ENCODE results near the gene EEFSEC.
"Not testable (repeated sequence)": the region's sequence is repeated elsewhere in the genome, so short reads cannot be mapped to it uniquely, and the experiment has no call there.

EEFSEC gene

GRCh38 chr3:128149650-128150049 is 3.6 kb upstream of the EEFSEC start:
- DNase-seq (ENCODE audit: low read depth, low spot score) = no peak
- no peak overlapping the region for H3K4me3 ChIP-seq (ENCODE audit: low read length)

GRCh38 chr3:128151758-128152274 is 1.5 kb upstream of the EEFSEC start:
- DNase-seq (ENCODE audit: low read depth, low spot score) = peak; percentile 44
- no peak overlapping the region for H3K4me3 ChIP-seq (ENCODE audit: low read length)

- H3K4me3 ChIP-seq (ENCODE audit: low read length) = peak overlapping the region; percentile 71
- DNase-seq (ENCODE audit: low read depth, low spot score) = peak; percentile 81
Measured at GRCh38 chr3:128152419-128153155, 694 bp upstream of the EEFSEC start.

- peak overlapping the region; percentile 71 for H3K4me3 ChIP-seq (ENCODE audit: low read length)
- not testable (repeated sequence) for DNase-seq (ENCODE audit: low read depth, low spot score)
Measured at GRCh38 chr3:128154354-128154753, 1.1 kb downstream of the EEFSEC start.

GRCh38 chr3:128155616-128156360 is 2.5 kb downstream of the EEFSEC start:
- DNase-seq (ENCODE audit: low read depth, low spot score) = no peak
- H3K4me3 ChIP-seq (ENCODE audit: low read length) = no peak overlapping the region

GRCh38 chr3:128160661-128161060 is 7.4 kb downstream of the EEFSEC start:
- H3K4me3 ChIP-seq (ENCODE audit: low read length) = no peak overlapping the region
- no peak for DNase-seq (ENCODE audit: low read depth, low spot score)

- no peak for DNase-seq (ENCODE audit: low read depth, low spot score)
- H3K4me3 ChIP-seq (ENCODE audit: low read length) = no peak overlapping the region
Measured at GRCh38 chr3:128163432-128163831, 10.2 kb downstream of the EEFSEC start.

- H3K4me3 ChIP-seq (ENCODE audit: low read length) = no peak overlapping the region
- DNase-seq (ENCODE audit: low read depth, low spot score) = no peak
Measured at GRCh38 chr3:128166971-128167453, 13.7 kb downstream of the EEFSEC start.

GRCh38 chr3:128167646-128167972 is 14.3 kb downstream of the EEFSEC start:
- no peak overlapping the region for H3K4me3 ChIP-seq (ENCODE audit: low read length)
- DNase-seq (ENCODE audit: low read depth, low spot score) = no peak

- no peak overlapping the region for H3K4me3 ChIP-seq (ENCODE audit: low read length)
- DNase-seq (ENCODE audit: low read depth, low spot score) = no peak
Measured at GRCh38 chr3:128167973-128168674, 14.8 kb downstream of the EEFSEC start.

- H3K4me3 ChIP-seq (ENCODE audit: low read length) = no peak overlapping the region
- no peak for DNase-seq (ENCODE audit: low read depth, low spot score)
Measured at GRCh38 chr3:128168836-128169235, 15.6 kb downstream of the EEFSEC start.

- H3K4me3 ChIP-seq (ENCODE audit: low read length) = no peak overlapping the region
- no peak for DNase-seq (ENCODE audit: low read depth, low spot score)
Measured at GRCh38 chr3:128170866-128171516, 17.7 kb downstream of the EEFSEC start.

- DNase-seq (ENCODE audit: low read depth, low spot score) = no peak
- H3K4me3 ChIP-seq (ENCODE audit: low read length) = no peak overlapping the region
Measured at GRCh38 chr3:128173200-128173599, 19.9 kb downstream of the EEFSEC start.

- DNase-seq (ENCODE audit: low read depth, low spot score) = no peak
- no peak overlapping the region for H3K4me3 ChIP-seq (ENCODE audit: low read length)
Measured at GRCh38 chr3:128173849-128174248, 20.6 kb downstream of the EEFSEC start.

- DNase-seq (ENCODE audit: low read depth, low spot score) = no peak
- no peak overlapping the region for H3K4me3 ChIP-seq (ENCODE audit: low read length)
Measured at GRCh38 chr3:128174675-128175590, 21.7 kb downstream of the EEFSEC start.

- DNase-seq (ENCODE audit: low read depth, low spot score) = no peak
- no peak overlapping the region for H3K4me3 ChIP-seq (ENCODE audit: low read length)
Measured at GRCh38 chr3:128175768-128176167, 22.5 kb downstream of the EEFSEC start.

GRCh38 chr3:128176276-128176833 is 23.1 kb downstream of the EEFSEC start:
- no peak overlapping the region for H3K4me3 ChIP-seq (ENCODE audit: low read length)
- no peak for DNase-seq (ENCODE audit: low read depth, low spot score)

- H3K4me3 ChIP-seq (ENCODE audit: low read length) = no peak overlapping the region
- no peak for DNase-seq (ENCODE audit: low read depth, low spot score)
Measured at GRCh38 chr3:128177865-128178264, 24.6 kb downstream of the EEFSEC start.
